Mucosa of gallbladder (tissue), 1 donor: ENCODE results near the gene RAB38. TPM values are rescaled to one million over a fixed set of nuclear protein-coding genes. Genes with fewer than 3 reads are reported as not detected.

ENCODE experiments used
- DNase-seq: peaks from one replicate; pipeline ENCODE4 v3.0.0-alpha.2; 2020; ENCODE audit warnings: low spot score
- total RNA-seq: library from RNA; stranded (reverse); gene quantifications from one replicate; pipeline ENCODE4 v1.2.1, GENCODE V29; 2021
- donor health status: DM: no; HTN: no; CAD: no.

The RAB38 gene
- 5.9 TPM for total RNA-seq

DNA sequence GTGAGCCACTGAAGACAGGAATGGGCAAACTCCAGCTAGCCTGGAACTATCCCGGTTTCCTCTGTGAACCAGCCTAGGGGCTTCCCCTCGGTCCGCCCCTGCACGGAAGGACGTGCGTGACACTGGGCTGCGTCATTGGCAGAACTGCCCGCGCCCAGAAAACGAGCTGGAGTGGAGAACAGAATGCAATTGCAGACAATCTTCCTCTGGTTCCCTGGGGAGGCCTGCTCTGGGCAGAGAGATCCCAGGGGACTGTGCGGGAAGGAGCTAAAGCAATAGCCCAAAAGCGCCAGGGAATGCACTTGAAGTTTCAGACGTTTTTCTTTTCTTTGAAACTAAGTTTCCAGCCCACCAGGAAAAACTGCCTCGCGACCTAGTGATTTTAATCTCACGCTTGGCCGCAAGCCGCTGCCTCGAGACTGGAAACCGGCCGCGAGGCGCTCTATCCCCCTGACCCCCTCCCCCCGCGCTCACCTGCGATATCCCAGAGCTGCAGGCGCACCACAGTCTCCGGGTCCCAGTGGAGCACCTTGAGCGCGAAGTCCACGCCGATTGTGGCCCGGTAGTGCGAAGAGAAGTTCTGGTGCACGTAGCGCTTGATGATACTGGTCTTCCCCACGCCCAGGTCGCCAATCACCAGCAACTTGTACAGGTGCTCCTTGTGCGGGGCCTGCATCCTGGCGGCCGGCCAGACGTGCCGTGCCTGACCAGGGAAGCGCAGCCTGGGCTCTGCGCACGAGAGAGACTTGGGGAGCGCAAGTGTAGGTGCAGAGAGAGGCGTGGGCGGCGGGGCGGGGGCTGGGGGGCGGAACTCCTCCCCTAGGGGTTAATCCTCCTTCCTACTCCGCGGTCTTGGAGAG lies at the start of gene RAB38:
Gene RAB38, minus strand, starts transcription at position 735 of the 860 bp plus-strand sequence. Its CDS starts 59 bp downstream, at position 676.
- DNase-seq = peak; percentile 70

DNA sequence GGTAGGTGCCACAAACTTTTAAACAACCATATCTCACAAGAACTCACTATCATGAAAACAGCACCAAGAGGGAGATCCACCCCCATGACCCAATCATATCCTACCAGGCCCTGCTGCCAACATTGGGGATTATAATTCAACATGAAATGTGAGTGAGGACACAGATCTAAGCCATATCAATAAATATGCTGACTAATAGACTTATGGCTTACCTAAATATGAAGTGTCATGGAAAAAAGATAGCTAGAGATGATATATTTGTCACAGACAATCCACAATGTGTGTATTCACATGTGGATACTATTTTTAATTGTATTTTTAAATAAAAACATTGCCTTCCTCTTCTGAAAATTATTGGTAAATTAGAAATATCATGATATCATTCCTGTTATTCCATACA lies 38.2 kb upstream of the RAB38 start:
- DNase-seq = no peak

DNA sequence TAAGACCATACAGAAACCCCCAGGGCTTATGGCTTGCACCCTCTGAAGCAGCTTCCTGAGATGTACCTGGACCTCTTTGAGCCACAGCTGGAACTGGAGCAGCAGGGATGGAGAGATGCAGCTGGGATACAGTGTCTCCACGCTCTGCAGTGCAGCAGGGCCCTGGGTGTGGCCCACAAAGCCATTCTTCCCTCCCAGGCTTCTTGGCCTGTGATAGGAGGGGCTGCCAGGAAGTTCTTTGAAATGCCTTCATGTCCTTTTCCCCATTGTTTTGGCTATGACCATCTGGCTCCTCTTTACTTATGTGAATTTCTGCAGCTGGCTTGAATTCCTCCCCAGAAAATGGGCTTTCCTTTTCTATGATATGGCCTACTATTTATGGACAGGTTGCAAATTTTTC lies 37.1 kb upstream of the RAB38 start:
- DNase-seq = no peak

DNA sequence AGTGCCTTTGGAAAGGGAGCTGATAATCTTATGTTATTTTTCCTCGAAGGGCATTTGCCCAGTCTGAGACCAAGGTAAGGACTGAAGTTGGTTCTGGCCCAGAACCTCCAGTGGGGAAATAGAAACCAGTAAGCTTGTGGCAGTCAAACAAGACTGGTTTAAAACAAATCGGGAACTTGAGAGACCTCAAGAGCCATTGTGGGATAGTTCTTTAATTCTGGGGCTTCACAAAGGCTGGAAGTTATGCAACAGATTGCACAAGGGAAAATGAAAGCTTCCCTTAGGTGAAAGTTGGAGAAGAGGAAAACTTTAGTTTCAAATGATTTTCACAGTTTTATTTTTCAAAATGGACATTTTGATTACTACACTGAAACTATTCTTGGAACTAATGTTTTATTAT lies 33.5 kb upstream of the RAB38 start:
- DNase-seq = no peak

GRCh38 chr11:88206751-88207150 lies 31.5 kb upstream of the RAB38 start:
- no peak for DNase-seq

- DNase-seq = no peak
These were observed 29.1 kb upstream of the RAB38 start for GRCh38 chr11:88204353-88204752.

- no peak for DNase-seq
These were observed 28.4 kb upstream of the RAB38 start for GRCh38 chr11:88203604-88204003.

DNA sequence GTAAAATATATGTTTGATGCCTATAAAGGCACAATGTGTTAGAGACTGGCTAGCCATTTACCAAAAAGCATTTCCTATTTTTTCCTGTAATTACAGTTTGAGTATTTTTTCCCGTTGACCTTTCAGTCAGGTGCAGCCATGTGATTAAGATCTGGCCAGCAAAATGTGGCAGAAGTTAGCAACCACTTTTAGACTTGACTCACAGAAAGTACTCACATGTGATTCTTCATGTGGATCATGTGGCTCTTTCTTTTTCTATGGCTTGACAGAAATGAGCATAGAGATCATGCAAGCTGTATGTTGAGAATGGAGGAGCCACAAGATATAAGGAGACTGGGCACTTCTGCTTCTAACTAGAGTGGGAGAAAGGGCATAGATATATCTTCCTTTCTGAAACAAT lies 27.3 kb upstream of the RAB38 start:
- DNase-seq = no peak

- no peak for DNase-seq
These were observed 21.1 kb upstream of the RAB38 start for GRCh38 chr11:88196393-88196792.

- no peak for DNase-seq
These were observed 20.7 kb upstream of the RAB38 start for GRCh38 chr11:88195908-88196307.

DNA sequence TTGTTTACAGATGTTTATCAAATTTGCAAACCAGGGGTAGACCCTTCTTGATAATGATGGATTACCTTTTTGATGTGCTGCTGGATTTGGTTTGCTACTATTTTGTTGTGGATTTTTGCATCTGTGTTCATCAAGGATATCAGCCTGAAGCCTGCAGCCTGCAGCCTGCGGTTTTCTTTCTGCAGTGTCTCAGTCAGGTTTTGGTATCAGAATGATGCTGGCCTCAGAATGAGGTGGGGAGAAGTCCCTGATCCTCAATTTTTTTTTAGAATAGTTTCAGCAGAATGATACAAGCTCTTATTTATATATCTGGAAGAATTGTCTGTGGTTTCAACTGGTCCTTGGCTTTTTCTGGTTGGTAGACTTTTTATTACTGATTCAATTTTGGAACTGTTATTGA lies 19.7 kb upstream of the RAB38 start:
- no peak for DNase-seq

GRCh38 chr11:88193278-88193677 lies 18.0 kb upstream of the RAB38 start:
- DNase-seq = no peak

DNA sequence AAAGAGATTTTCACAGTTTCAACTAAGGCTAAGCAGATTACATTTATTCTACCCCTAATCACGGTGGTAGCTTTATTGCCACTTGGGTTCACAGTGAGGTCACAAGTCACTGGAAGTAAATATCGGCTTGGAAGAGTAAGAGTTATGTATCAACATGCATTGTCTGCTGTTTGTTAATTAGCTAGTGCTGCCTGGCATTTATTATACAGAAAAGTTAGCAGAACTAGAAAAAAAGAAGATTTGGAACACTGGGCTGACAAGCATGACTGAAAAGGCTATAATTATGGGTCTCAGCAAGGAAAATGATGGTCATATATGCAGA lies 13.7 kb upstream of the RAB38 start:
- no peak for DNase-seq

DNA sequence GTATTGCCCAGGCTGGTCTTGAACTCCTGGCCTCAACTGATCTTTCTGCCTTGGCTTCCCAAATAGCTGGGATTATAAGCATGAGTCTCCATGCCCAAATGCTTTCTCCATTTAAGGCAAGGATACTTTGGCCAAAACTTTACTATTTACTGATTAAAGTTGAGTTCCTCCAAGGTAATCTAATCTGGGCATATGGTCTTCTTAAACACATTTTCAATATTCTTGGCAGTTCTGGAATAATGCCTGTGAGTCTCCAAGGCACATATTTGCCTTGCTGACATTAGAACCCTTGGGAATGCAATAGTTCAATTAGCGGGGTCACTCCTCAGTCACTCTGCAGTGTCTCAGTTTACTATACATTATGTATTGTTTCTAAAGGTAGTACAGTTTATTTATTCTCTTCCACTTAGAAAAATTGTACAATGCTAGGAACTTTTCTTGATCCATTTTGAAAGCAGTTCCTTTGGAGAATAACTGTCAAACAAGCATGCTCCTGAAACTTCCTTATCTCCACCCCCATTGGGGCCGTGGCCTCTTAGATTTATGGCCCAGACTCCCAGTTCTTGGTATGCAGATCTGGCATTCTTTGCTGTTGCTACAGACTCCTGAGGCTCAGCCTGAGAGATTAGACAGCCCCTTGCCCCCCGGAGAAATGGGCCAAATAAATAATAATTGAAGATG lies 13.1 kb upstream of the RAB38 start:
- DNase-seq = no peak

DNA sequence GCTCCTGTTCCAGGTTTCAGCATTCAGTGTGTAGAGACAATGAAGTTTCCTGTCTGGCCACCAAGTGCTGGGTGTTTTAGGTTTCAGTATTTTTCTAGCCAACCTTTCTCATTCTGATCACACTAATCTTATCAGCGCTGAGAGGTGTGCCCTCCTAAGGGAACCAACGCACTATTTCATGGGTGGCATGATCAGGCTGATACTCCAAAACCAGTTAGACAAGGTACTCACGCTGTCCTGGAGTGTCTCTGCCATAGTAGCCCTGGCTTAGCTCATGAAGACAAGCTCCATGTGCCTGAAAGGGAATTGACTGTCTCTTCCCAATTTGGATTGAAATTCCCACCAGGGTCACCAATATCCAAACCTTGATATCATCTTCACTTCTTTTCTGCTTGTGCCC lies 8.0 kb upstream of the RAB38 start:
- DNase-seq = no peak

GRCh38 chr11:88181776-88182175 lies 6.5 kb upstream of the RAB38 start:
- DNase-seq = no peak

- no peak for DNase-seq
These were observed 4.9 kb upstream of the RAB38 start for GRCh38 chr11:88179971-88180629.

GRCh38 chr11:88179141-88179540 lies 3.9 kb upstream of the RAB38 start:
- DNase-seq = no peak

DNA sequence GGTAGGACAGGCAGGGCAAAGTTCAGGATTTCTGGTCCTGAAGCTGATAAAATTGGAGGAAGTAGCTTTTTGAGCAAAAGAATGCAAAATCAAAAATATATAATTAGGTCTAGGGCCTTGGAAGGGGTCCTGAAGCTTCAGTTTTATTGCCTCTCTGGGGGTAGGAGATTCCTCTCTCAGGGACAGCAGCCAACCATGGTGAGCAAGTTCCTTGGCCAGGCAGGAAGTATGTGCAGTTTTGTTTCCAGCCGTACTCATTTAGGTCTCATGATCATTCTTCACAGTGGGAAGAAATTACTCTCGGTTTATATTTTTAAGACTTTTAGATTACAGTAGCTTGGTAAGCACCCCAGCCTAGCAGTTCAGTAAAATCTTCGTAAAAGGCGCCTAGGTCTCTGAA lies 2.9 kb upstream of the RAB38 start:
- DNase-seq = no peak

DNA sequence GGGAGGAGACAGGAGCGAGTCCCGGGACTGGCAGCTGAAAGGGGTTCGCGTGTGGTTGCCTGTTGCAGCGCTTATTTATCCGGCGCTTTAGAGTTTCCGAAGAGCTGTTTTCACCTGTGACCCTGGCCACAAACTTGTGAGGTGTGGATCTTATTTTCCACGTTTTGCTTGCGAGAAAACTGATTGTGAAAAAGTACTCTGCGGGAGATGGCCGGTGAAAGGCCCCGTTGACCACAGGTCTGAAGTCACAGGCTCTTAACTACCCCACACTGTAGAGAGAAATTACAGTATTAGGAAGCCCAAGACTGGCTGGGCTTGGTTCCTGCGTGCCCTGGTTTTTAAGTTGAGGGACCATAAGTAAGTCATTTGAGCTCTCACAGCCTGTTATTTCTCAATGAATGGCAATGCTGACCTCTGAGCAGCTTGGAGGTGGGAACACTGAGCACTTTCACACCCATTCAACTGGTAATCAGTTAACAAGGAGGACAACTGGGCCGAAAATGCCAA lies 379 bp upstream of the RAB38 start:
- DNase-seq = no peak

- no peak for DNase-seq
These were observed 1.3 kb downstream of the RAB38 start for GRCh38 chr11:88173956-88174355.

GRCh38 chr11:88171982-88172381 lies 3.3 kb downstream of the RAB38 start:
- no peak for DNase-seq

DNA sequence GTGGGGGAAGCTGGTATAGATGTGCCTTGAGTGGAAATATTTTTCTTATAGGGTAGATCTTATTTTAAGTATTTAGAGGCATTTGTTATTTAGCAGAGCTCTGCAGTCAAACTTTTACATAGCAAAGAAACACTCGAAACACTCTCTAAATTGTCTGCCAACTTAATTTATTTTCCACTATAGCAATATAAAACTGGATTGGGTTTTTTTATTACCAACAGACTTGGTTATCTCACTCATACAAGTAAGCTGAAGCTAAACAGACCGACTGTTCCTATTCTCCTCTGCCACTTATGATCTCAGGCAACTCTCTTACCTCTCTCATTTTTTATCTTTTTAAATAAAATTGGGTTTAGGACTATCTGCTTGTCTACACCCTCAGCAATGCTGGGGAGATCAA lies 4.6 kb downstream of the RAB38 start:
- no peak for DNase-seq
